ENCODE data around the gene SUPT20H. TPM values are rescaled to one million over a fixed set of nuclear protein-coding genes. Genes with fewer than 3 reads are reported as not detected.
A peak's percentile ranks its signal among the peaks of the same experiment; 100 is the strongest.

Gene SUPT20H
- total RNA-seq, 6 donors from 2014 or later, result 31.7 to 82.7 (median 44.0) TPM

- TF ChIP-seq CTCF (IDR thresholded peaks at IDR 0.05) (no peak), POLR2A (IDR thresholded peaks at IDR 0.05) (no peak), POLR2AphosphoS5 (IDR thresholded peaks at IDR 0.05) (no peak), EP300 (IDR thresholded peaks at IDR 0.05) (no peak)
- WGBS, 2 donors, result 35 to 39% methylated on average over 3 of the region's 3 CpGs
These were observed 57.6 kb downstream of the SUPT20H start for GRCh38 chr13:37001921-37002250.

GRCh38 chr13:36999054-36999714 is 60.3 kb downstream of the SUPT20H start, which contains the start of gene ALG5:
ALG5 (minus strand) TSS chr13:36999340; CDS start chr13:36999300, 40 bp downstream.
- ATAC-seq (ENCODE audit: low FRiP score in 2 of 2) (peak; percentile 96), DNase-seq (peak; percentile 92 to 99)
- TF ChIP-seq EP300 (IDR thresholded peaks at IDR 0.05) (no peak), POLR2AphosphoS5 (IDR thresholded peaks at IDR 0.05) (peak; percentile 55 to 87), POLR2A (IDR thresholded peaks at IDR 0.05) (peak in 3 of 4 donors; percentile 63 to 81 (median 76)), CTCF (IDR thresholded peaks at IDR 0.05) (peak; percentile 93 to 99 (median 97))
- H3K4me1 ChIP-seq, result peaks cover 11 to 32% (median 21%) of the 10 kb centered on the region in 4 donors
- H3K36me3 ChIP-seq, result peaks cover 4 to 30% (median 10%) of the 10 kb centered on the region in 4 donors
- H3K27me3 ChIP-seq, result no peaks in the 10 kb centered on the region
- no peaks in the 10 kb centered on the region for H3K9me3 ChIP-seq
- H3K4me3 ChIP-seq, result peak within 1 kb of the TSS; percentile 68 to 98 (median 86)
- peak within 1 kb of the TSS; percentile 98 to 99 (median 98) for H3K27ac ChIP-seq
- WGBS, 2 donors, result 0% methylated on average over 22 to 52 of the region's 52 CpGs

More at GRCh38 chr13:37001921-37002250, 57.6 kb downstream of the SUPT20H start:
- H3K4me1 ChIP-seq, result peaks cover 11 to 26% (median 21%) of the 10 kb centered on the region in 4 donors
- no peak for ATAC-seq (ENCODE audit: low FRiP score in 2 of 2)
- peak overlapping the region in 2 of 4 donors; percentile 68 to 77 for H3K4me3 ChIP-seq
- H3K36me3 ChIP-seq, result peaks cover 0 to 44% (median 26%) of the 10 kb centered on the region in 4 donors
- no peaks in the 10 kb centered on the region for H3K9me3 ChIP-seq
- no peaks in the 10 kb centered on the region for H3K27me3 ChIP-seq
- DNase-seq, result no peak
- peak overlapping the region in 1 of 4 donors; percentile 99 for H3K27ac ChIP-seq

- no peaks in the 10 kb centered on the region for H3K9me3 ChIP-seq
- H3K4me1 ChIP-seq, result peaks cover 11 to 32% (median 21%) of the 10 kb centered on the region in 4 donors
- peak overlapping the region; percentile 98 to 99 (median 98) for H3K27ac ChIP-seq
- 0 to 1% methylated on average over 21 of the region's 21 CpGs for WGBS, 2 donors
- peaks cover 5 to 30% (median 9%) of the 10 kb centered on the region in 4 donors for H3K36me3 ChIP-seq
- peak overlapping the region; percentile 68 to 98 (median 86) for H3K4me3 ChIP-seq
- DNase-seq (peak; percentile 24 to 87), ATAC-seq (ENCODE audit: low FRiP score in 2 of 2) (no peak)
- no peaks in the 10 kb centered on the region for H3K27me3 ChIP-seq
- TF ChIP-seq POLR2A (IDR thresholded peaks at IDR 0.05), result no peak
- no peak for TF ChIP-seq POLR2AphosphoS5 (IDR thresholded peaks at IDR 0.05)
- no peak for TF ChIP-seq EP300 (IDR thresholded peaks at IDR 0.05)
- TF ChIP-seq CTCF (IDR thresholded peaks at IDR 0.05), result no peak
These were observed 60.9 kb downstream of the SUPT20H start for GRCh38 chr13:36998624-36999041.

- no peaks in the 10 kb centered on the region for H3K27me3 ChIP-seq
- H3K36me3 ChIP-seq, result peaks cover 9 to 29% (median 11%) of the 10 kb centered on the region in 4 donors
- WGBS, 2 donors, result 57 to 59% methylated on average over 6 of the region's 6 CpGs
- ATAC-seq (ENCODE audit: low FRiP score in 2 of 2) (no peak), DNase-seq (no peak)
- TF ChIP-seq POLR2A (IDR thresholded peaks at IDR 0.05), result no peak
- TF ChIP-seq EP300 (IDR thresholded peaks at IDR 0.05), result no peak
- no peak for TF ChIP-seq CTCF (IDR thresholded peaks at IDR 0.05)
- no peak for TF ChIP-seq POLR2AphosphoS5 (IDR thresholded peaks at IDR 0.05)
- peak overlapping the region in 3 of 4 donors; percentile 68 to 96 (median 77) for H3K4me3 ChIP-seq
- peaks cover 11 to 32% (median 21%) of the 10 kb centered on the region in 4 donors for H3K4me1 ChIP-seq
- peak overlapping the region in 2 of 4 donors; percentile 98 for H3K27ac ChIP-seq
- H3K9me3 ChIP-seq, result no peaks in the 10 kb centered on the region
These were observed 61.6 kb downstream of the SUPT20H start for GRCh38 chr13:36997716-36998427.

Data from upper lobe of left lung (tissue), 6 donors.